NCI-H345 (cell line): Measurements from ENCODE around the gene ZC3H12D.
A peak's percentile ranks its signal among the peaks of the same experiment; 100 is the strongest.
"Not testable (repeated sequence)": the region's sequence is repeated elsewhere in the genome, so short reads cannot be mapped to it uniquely, and the experiment has no call there.

Experiments
- DNase-seq: peaks from one replicate; lab custom pipeline; 2025; lab: John Stamatoyannopoulos, UW

The ZC3H12D gene

DNA sequence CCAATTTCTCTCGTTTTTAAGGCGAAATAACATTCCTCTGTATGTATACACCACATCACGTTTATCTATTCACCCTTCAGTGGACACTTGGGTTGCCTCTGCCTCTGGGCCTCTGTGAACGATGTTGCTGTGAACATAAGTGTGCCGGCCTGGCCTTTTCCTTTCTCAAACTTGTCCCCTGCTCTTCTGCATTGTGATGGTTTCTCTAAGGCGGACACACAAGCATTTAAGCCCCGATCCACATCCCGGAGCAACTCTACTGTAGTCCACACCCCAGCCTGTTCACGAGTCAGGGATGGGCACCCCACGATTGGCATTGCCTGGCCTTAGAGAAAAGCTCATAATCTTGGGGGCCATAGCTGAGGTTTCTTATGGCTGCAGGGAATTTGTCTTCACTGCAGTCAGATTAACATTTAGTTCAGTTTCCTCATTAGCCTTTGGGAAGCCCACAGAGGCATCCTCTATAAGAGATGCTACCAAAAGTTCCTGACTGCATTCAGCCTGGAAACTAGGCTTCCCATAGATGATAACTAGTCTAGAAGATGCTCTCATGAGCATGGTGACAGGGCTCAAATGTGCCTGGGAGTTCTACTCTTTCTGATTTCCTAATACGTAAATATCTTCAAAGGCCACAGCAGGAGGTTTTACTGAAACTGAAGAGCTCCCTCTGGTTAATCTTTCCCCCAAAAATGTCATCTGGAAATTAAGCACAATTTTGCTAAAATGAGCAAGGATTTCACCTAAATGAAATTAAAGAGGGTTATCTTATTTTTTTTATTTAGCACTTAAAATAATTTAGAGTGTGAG lies 762 bp downstream of the ZC3H12D start:
- DNase-seq, result no peak

DNA sequence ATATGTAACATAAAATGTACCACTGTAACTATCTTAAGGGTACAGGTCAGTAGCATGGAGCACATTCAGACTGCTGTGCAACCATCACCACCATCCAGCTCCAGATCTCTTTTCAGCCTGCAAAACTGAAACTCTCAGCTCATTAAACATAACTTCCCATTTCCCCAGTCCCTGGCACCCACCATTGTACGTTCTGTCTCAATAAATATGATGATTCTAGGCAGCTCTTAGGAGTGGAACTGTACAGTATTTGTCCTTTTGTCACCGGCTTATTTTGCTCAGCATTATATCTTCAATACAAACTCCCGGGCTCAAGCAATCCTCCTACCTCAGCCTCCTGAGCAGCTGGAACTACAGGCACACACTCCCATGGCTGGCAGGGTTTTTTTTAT lies 1.5 kb downstream of the ZC3H12D start:
- DNase-seq, result no peak

DNA sequence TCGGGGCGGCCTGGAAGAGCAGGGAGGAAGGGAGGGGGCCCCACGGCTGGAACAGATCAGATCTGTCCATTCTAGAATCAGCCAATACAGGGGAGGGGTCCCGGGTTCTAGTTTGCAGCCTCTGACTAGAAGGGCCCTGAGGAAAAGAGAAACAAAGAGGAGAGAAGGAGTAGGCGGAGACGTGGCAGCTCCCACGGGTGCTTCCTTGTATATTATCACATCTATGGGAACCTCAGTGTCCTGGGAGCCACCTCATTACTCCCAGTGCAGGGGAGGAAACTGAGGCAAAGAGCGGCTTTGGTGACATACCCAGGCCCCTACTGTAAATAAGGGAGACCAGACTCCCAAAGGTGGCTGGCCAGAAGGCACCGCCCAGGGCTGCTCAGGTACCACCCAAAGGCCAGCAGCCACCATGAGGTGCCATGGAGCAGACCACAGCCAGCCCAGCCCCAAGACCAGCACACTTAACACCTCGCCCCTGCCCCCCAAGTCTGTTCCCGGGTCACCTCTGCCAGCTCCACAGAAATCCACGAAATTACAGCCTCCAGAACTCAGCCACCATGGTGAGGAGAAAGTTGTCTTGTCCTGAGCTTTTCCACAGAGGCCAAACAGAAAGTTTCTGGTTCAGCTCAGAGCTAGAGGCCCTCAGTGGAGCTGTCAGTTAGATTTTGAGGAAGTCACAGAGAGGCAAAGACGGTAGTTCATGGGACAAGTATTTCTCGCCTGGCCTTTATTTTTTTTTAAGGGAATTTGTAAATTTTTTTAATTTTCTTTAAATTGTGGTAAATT lies 2.1 kb downstream of the ZC3H12D start:
- no peak for DNase-seq

DNA sequence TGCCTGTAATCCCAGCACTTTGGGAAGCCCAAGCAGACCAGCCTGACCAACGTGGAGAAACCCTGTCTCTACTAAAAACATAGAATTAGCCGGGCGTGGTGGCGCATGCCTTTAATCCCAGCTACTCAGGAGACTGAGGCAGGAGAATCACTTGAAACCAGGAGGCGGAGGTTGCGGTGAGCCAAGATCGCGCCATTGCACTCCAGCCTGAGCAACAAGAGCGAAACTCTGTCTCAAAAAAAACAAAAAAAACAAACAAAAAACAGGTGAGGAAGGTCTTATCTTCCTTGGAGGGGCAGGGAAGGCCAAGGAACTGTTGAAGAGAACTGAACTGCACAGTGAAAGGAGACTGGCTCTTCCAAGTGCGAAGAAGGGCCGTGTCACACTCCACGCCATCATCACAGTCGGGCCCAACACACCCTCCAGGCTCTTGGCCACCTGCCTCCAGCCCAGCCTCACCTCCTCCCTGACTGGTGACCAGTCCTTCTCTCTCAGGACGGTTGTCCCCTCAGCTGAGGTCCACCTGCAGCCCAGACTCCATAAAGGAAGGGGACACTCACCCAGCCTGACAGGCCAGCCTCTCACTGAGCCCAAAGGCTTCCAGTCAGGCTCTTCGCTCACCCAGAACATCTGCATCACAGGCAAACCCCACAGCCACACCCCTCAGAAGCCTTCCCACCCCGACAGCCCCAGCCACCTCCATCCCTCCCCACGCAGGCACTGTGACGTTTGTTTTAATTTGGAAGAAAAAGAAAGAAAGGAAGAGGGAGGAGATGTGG lies 4.1 kb downstream of the ZC3H12D start:
- DNase-seq, result no peak

DNA sequence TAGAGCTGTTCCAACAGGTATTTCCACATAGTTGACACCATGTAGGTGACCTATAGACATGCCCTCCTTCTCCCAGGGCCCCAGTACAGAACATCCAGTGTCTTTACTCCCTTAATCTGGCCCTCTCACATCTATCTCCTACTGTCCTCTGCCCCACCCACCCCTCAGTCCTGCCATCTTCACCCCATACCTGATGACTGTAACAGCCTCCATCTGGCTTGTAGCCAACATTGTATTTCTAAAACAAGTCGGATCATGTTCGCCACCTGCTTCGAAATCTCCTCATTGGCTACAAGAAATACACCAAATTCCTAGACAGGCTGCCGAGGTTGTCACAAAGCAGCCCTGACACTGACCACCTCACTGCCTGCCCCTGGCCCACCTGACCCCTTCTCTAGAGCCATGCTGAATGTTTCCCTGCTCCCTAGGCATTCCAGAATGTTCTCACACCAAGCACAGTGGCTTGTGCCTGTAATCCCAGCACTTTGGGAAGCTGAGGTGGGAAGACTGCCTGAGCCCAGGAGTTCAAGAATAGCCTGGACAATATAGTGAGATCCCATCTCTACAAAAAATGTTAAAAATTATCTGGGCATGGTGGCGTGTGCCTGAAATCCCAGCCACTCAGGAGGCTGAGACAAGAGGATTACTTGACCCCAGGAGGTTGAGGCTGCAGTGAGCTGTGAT lies 6.0 kb downstream of the ZC3H12D start:
- DNase-seq, result no peak

DNA sequence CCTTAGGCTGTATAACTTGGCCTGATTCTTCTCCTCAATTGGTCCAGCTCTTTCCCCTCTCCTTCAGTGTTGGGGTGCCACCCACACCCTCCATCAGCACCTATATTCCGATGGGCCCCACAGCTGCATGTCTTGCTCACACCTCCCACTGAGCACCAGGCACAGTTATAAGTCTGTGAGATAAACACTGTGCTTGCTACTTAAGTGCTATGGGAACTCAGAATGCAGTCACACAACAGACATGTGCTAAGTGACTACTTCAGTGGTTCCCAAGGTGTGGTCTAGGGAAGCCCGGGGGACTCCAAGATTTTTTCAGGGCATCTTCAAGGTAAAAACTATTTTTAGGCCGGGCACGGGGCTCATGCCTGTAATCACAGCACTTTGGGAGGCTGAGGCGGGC lies 7.3 kb downstream of the ZC3H12D start:
- no peak for DNase-seq

DNA sequence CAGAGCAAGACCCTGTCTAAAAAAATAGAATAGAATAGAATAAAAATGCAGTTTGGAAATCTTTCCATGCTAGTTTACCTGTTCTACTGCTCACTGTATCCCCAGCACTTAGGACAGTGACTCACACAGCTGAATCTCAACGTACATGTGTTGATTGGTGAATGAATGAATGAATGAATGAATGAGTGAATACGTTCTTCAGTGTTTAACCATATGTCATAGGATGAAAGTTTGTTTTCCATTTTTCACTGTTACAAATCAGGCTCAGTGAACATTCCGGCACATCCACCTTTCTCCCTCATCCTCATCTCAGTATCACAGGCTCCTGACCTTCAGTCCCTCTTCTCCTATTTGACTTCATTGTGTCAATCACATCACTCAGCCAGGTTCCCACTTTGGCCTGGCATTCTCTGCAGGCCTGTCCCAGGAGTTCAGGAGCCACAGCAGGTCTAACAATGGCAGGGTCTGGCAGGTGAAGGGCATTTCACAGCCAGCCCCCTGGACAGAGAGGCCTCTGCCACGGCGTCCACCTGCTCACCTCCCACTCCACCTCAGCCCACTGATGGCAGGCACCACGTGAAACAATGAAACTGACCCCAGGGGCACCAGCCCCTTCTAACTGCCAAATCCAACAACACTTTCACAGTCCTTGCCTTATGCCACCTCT lies 7.9 kb downstream of the ZC3H12D start:
- DNase-seq, result no peak

DNA sequence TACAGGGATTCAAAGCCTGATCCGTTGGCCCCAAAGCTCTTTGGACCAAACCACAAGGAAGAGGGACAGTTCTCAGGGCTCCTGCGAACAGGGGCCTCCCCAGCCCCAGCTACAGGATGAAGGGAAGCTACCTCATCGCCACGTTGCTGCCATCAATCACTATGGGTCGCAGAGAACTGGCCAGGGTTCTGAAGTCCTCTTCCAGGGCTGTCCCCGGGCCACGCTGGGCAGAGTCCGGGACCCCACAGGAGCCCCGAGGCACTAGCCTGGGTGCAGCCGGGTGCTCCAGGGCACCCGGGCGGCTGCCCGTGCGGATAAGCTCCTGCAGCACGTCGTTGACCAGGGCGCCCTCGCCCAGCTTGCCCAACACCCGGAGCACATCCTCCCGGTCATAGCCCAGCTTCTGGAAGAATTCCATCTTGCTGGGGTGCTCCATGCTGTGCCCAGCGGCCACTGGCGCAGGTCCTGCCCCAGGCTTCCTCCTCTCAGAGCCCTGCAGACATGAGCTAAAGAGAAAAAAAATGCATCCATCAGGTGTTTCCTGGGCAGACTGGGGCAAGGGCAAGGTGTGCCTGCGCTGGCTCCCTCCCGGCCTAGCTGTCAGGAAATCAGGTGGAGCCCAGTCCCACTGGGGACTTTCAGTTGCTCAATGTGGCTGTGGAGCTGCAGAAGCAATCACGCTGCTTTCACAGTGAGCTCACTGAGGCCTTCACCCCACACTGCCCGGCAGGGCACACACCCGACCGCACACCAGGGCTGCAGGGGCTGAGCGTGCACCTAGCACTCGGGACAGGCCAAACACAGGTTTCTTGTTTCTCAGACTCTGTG lies 10.5 kb downstream of the ZC3H12D start:
- no peak for DNase-seq

DNA sequence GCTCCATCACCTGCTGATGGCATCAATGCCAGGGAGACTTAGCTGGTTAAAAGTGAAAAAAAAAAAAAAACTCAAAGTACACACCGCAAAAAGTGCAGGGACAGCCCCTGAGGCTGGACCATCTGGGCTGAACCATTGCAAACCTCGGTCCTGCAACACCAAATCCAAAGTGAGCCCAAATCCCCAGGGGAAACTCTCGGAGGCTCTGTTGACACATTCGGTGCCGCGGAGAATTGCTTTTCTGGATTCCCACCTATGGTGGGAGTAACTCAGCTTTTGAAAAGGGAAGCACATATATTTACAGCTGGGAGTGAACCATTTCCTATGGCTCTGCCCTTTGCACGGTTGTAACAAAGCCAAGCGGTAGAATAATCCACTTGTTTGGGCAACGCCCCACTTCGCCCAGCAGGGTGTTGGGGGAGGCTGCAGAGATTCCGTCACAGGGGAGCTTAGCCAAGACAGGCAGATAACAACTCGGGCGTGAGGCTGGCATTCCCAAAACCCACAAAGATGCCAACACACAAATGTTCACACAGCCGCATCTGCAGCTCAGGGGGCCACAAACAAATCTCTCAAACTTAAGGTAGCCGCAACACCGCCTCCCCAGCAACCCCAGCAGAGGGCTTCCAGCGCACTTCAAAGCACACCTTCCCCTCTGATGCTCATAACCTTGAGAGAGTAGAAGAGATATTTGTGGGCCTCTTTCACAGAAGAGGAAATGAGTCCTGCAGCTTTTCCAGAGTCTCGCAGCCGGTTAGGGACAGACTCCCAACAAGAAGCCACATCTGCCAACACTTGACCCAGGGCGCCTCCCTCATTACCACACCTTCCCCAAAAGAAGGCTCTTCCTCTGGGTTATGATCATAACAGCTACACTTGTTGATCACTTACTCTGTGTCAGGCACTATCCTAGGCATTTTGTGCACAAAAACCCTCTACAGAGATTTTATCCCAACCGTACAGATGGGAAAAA lies 11.4 kb downstream of the ZC3H12D start:
- peak; percentile 69 for DNase-seq

DNA sequence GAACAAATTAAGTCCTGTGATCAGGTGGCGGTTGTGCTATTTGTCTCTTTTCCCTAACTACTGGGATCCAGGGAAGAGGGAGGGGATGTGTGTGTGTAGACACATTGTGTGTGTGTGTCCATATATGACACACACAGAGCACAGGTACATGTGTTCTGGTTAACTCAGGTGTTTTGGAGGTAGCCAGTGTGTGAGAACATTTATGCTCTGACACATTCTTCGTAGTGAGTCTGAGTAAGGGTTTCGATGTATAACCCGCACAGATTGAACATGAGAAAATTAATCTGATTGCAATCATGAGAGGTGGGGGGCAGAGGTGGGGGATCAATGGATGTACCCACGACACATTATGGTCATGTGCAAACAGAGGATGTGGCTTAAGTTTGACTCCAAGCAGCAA lies 12.6 kb downstream of the ZC3H12D start:
- DNase-seq, result no peak

DNA sequence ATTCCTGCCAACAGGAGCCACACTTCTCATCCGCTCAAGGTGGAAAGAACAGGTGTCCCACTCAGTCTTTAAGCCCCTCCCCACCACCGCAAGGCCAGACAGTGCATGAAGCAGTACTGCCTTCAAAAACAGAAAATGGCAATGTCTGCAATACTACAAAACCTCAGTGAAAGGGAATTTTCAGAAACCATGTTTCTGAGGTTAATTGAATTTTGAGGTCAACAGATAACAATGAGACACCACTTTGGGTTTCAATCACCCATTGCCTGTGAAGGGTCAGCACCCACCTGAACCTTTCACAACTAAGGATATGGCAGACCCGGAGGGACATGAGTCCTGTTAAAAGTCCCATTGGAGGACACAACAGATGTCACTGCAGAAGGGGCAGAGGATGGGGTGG lies 13.0 kb downstream of the ZC3H12D start:
- no peak for DNase-seq

DNA sequence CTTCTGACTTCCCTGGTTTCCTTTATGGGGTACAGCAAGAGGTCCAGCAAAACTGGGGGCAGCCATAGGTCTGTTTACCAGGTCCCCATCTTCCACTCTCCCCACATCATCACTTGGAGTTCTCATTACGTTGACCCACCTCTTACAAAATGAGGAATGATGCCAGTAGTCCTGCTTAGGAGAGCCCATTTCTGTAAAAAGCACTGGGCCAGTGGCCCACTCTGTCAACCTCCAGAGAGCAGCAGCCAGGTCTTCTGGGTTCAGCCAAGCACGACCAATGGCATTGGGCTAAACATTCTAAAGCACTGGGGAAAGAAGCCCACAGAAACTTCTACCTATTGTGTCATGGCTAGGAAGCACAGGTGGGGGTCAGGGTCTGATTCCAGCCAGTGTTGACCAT lies 13.9 kb downstream of the ZC3H12D start:
- DNase-seq, result no peak

DNA sequence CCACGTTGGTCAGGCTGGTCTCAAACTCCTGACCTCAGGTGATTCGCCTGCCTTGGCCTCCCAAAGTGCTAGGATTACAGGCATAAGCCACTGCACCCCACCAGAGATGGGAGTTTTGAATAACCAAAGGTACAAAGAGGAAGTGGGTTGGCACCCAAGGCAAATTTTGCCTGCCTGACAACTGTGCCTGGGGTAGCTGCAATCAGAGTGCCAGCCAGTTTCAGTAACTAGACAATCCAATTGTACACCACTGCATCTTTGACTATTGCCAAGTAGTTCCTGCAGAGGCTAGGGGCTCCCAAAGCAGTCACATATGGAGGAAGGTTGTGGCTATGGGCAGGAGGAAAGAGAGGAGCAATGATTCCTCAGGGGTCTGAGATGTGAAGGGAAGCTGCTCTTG lies 16.6 kb downstream of the ZC3H12D start:
- DNase-seq, result no peak

DNA sequence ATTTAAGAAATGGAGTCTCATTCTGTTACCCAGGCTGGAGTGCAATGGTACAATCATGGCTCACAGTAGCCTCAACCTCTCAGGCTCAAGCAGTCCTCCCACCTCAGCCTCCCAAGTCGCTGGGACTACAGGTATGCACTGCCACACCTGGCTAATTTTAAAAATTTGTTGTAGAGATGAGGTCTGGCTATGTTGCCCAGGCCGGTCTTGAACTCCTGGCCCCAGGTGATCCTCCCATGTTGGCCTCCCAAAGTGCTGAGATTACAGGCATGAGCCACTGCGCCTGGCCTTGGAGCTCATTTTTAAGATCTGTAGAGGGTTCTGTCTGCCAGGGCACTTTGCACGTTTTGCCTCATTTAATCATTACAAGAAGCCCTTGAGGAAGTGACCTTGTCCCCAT lies 17.5 kb downstream of the ZC3H12D start:
- no peak for DNase-seq

DNA sequence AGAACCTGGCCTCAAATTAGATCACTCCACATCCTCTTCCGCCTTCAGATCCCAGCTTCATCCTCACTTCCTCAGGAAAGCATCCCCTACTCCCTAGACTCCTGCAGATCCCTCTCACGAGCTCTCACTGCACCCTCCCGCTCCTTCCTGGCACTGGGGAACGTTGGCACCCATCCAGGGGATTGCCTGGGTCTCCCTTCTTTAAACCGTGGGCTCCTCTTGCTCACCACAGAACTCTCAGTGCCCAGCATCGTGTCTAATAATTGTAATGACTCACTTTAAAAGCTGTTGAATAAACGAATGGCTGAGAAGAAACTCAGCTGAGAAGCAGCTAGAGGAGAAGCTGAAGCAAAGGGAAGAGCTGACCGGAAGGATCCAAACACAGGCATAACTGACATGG lies 20.4 kb downstream of the ZC3H12D start:
- no peak for DNase-seq

DNA sequence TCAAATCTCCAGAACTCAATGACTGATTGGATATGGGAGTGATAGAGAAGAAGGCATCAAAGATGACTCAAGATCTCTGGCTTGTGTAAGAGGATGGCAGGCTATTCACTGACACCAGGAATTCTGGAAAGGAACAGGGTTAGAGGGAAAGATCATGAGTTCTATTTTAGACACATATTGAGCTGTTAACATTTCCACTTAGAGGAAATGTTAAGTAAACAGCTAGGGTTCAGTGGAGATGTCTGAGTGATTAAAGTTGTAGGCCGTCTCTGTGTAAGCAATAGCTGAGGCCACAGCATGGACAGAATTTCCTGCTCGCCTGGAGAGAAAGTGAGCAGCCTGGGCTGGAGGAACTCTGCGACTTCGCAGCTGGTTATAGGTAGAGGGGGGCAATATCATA lies 21.0 kb downstream of the ZC3H12D start:
- DNase-seq, result no peak

DNA sequence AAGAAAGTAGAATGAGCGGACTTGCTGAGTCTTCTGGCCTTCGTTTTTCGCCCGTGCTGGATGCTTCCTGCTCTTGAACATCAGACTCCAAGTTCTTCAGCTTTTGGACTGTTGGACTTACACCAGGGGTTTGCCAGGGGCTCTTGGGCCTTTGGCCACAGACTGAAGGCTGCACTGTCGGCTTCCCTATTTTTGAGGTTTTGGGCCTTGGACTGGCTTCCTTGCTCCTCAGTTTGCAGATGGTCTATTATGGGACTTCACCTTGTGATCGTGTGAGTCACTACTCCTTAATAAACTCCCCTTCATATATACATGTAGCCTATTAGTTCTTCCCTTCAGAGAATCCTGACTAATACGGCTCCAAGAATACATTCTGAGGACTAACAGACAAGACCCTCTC lies 22.1 kb downstream of the ZC3H12D start:
- not testable (repeated sequence) for DNase-seq

DNA sequence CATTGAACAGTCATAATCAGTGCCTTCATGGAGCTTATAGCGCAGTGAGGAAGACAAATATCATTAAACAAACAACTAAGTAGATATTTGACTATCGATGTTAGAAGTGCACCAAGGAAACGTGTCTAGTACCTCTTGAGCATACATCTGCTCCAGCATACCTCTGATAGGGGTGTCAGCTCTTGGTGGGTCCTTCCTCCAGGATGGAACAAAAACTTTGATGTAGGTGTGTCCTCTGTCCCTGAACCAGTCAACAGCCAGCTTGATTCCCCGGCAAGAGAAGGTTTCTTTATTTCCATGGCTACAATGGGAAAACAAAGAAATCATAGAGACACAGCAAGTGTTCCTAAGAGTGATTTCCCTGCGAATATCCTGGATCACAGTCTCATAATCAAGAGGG lies 23.1 kb downstream of the ZC3H12D start:
- DNase-seq, result no peak

DNA sequence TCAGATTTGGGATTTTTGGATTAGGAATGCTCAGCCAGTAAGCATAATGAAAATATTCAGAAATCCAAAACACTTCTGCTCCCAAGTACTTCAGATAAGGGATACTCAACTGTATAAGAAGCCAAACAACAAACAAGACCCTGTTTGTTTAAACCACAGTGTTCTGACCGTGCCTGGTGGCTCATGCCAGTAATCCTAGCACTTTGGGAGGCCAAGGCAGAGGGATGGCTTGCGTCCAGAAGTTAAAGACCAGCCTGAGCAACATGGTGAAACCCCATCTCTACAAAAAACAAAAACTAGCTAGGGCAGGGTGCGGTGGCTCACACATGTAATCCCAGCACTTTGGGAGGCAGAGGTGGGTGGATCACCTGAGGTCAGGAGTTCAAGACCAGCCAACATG lies 24.6 kb downstream of the ZC3H12D start:
- DNase-seq, result not testable (repeated sequence)

DNA sequence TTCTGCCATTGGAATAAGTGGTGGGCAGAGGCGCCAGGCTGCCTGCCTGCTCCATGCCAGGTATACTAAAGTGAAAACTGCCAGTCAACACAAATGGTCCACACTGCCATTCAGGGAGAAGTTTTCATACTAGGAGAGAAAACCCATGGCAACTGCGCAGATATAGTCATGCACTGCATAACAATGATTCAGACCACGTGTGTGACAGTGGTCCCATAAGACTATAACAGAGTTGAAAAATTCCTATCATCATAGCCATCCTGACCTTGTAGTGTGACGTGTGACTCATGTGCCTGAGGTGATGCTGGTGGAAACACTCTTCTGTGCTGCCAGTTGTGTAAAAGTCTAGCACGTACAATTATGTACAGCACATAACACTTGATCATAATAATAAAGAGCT lies 25.1 kb downstream of the ZC3H12D start:
- DNase-seq, result no peak
